Activated CD4-positive, alpha-beta T cell treated with anti-CD3 and anti-CD28 coated beads, Interleukin-2, Interleukin-4, amounts not matched to agents 100 ng/mL and 50 ng/mL, durations not matched to agents 16 hours and 8 hours (primary cell): ENCODE data around the gene BEAN1.
"Not testable (repeated sequence)": the region's sequence is repeated elsewhere in the genome, so short reads cannot be mapped to it uniquely, and the experiment has no call there.

Source experiments
- DNase-seq: peaks from one replicate; pipeline ENCODE4 v3.0.0-alpha.2; 2020; ENCODE audit warnings: low spot score

The BEAN1 gene

DNA sequence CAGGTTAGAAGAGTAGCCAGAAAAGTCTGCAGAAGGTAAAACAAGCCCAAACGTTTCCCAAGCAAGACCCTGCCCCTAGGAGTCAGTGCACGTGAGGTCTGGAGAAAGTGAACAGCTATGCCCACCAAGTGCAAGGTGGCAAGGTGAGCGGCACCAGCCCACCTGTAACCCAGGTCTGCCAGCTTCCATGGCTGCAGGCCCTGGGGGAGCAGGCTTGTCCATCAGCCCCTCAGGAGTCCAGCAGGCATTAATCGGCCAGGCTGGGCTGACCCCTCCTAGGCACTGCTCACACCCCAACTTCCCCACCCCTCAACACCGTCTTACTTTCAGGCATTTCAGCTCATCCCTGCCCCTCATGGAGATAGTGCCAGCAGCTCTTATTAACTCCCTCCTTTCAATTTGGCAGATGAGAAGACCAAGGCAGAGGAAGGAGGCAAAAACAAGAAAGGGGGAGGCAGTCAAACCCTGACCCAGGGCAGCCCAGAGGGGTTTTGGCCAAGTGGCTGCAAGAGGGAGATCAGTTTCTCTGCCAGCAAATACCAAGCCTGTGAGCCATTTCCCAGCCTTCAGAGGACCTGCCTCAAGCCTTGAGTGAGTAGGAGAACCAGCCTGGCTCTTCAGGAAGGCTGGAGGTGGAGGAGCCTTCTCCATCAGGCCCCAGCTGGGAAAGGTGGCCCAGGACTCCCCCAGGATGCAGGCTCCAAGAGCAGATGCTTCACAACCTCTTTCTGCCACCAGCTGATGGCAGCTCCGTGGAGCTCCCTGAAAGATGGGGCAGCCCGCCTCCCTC, 14.7 kb downstream of the BEAN1 start:
- DNase-seq, result no peak

DNA sequence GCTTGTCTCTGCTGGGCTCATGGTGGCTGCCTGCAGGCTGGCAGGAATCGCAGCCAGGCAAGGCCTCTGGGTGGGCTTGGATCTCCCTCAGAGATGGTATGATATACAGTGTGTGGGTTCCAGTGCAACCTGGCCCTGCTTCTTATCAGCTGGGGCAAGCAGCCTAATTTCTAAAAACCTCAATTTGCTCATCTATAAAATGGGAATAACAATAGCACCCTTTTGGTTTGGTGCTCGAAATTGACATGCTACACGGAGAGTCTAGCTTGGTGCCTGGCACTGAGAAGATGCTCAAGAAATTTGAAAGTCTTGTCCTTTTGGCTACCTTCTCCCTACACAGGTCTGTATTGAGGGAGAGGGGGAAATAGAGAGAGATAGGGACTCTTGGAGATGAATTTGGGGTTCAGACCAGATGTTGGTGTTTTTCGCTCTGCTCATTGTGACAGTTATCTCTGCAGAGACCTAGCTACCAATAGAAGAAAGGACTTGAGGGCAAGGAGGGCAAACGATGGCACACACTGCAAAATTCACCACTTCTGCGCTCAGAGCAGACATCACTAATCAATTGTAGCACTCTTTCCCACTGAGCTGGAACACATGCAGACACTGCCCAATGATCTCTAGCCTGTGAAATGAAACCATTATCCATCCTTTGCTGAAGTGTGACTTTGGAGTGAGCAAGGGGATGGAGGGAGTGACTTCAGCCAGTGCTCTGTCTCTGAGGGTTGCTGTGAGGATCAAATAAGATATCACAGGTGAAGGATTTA, 15.6 kb downstream of the BEAN1 start:
- DNase-seq, result no peak

- DNase-seq, result no peak
Observed at GRCh38 chr16:66443269-66443652, 16.2 kb downstream of the BEAN1 start.

DNA sequence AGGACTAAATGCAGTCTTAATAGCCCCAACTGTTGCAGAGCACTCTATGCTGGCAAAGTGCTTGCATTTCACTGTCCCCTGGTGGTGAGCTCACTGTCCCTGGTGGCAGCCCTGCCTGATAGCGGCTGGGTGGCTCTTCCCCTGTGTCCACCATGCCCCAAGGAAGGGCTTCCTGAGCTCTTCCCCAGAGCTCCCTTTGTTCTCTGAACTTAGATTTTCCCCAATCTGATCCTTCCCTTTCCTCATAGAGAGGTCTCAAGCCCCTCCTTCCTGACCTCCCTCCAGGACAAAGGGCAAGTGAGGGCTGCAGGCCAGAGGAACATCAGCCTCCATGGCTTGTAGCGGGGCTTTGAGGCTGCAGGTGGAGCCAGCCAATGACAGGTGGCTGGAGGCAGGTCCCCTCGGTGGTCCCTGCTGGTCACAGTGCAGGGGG, 17.0 kb downstream of the BEAN1 start:
- no peak for DNase-seq

- no peak for DNase-seq
Observed at GRCh38 chr16:66446737-66447136, 19.6 kb downstream of the BEAN1 start.

GRCh38 chr16:66447491-66447890, 20.4 kb downstream of the BEAN1 start:
- DNase-seq, result no peak

DNA sequence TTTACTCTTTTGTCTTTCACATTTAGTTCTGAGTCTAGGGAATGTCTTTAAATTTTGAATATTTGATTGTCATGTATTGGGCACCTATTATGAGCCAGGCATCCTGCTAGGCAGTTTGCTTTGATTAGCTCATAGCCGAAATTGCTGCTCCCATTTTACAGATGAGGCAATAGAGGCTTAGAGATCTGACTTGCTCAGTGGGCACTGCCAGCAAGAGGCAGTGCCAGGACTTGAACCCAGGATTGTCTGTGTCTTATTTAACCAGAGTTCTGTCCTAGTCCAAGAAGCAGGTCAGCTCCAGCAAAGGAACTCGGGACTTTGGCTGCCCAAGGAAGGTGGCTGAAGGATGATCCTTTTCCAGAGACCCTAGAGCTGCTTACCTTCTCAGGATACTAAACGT, 24.5 kb downstream of the BEAN1 start:
- no peak for DNase-seq

DNA sequence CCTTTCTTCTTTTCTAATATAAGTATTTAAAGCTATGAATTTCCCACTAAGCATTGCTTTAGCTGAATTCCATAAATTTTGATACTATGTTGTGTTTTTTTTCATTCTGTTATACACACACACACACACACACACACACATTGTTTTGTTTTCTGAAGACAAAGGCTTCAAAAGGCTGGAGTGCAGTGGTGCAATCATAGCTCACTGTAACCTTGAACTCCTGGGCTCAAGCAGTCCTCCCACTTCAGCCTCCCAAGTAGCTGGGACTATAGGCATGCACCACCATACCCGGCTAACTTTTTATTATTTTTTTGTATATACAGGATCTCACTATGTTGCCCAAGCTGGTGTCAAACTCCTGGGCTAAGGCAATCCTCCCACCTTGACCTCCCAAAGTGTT, 26.1 kb downstream of the BEAN1 start:
- not testable (repeated sequence) for DNase-seq

DNA sequence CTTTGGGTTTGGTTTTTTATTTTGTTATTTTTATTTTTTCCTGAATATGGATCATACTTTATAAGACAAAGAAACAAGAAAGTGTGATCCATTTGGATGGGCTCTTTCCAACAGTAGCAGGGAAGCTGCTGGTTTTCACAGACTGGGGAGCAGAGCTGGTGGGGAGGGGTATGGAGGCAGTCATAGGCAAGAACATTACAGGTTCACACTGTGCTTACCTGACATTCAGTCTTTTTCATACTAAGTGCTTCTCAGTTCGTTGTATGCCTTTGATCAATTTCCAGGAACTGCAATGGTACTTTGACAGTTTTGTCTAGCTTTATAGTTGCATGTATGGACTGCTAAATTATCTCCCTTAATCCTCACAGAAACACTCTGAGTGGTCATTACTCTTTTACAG, 27.7 kb downstream of the BEAN1 start:
- no peak for DNase-seq

DNA sequence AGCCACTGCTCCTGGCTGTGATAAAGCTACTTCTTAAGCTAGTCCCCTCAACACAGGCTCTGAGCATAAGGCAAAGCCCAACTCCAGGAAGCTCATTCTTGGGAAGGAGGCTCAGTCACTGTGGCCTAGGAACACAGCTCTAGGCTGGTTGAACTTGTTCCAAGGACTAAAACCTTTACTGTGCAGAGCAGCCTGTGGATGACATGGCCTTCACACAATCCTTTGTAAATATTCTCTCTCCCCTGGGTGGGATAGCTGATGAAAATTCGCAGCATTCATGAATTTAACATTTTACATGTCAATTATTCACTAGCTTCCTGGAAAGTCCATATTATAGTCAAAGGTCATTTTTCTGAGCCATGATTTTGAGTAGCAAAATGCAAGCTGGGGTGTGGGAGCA, 28.9 kb downstream of the BEAN1 start:
- no peak for DNase-seq

DNA sequence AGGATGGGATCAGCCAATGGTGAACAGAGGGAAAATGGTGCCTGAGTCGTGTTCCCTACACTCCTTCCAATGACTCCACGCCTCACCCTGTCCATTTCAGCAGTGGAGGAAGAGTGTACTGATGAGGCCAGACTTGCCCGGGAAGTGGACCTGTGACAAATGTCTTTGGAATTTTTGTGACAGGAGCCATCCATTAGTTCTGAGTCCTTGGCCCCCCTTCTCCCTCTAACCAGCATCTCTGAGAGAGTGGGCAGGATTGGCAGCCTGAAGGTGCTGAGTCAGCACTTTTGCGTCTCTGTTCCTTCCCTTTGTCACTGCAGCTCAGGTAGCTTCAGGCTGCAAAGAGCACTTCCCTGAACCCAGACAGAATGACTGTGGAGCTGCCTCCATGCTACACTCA, 30.8 kb downstream of the BEAN1 start:
- DNase-seq, result no peak

GRCh38 chr16:66458292-66458691, 31.2 kb downstream of the BEAN1 start:
- no peak for DNase-seq

- no peak for DNase-seq
Observed at GRCh38 chr16:66458853-66459252, 31.8 kb downstream of the BEAN1 start.

DNA sequence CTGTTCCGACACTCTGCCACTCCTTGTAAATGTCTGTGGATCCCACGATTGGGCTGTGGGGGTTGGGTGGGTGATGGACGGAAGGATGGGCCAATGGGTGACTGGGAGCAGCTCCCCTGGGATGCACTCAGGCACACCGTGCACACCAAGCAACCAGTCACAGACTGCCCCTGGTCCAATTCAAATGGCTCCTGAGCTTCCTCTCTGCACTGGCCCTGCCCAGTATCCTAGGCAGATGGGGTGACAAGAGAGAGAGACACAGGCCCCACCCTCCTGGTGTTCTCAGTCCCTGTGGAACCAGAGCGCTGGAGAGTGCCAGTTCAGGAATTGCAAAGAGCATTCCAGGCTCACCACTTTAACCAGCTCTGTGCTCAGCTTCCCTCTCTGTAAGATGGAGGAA, 32.8 kb downstream of the BEAN1 start:
- no peak for DNase-seq

DNA sequence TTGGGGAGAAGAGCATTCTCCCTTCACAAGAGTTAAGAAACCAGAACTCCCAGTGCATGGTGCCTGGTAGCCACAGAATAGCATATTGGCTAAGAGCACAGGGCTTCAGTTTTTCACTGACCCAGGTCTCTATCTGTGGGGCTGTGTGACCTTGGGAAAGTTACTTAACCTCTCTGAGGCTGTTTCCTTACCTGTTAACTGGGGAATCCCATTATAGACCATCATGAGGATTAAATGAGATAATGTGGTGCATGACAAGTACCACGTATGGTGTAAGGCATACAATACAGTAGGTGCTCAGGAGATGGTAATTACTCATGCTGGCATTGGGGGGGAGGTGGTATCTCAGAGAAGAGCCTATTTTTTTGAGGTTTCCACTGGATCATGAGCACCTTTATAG, 33.6 kb downstream of the BEAN1 start:
- no peak for DNase-seq

DNA sequence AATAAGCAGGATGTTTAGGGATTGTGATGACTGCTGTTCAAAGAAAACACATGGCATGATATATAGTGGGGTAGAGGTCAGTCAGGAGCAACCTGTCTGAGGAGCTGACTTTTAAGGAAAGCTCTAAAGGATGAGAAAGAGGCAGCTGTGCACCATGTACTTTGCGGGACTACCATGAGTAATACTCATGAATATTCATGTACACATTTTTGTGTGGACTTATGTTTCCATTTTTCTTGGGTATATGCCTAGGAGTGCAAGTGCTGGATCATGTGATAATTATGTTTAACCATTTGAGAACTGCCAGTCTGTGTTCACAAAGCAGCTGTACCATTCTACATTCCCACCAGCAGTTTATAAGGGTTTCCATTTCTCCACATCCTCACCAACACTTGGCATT, 35.8 kb downstream of the BEAN1 start:
- no peak for DNase-seq

DNA sequence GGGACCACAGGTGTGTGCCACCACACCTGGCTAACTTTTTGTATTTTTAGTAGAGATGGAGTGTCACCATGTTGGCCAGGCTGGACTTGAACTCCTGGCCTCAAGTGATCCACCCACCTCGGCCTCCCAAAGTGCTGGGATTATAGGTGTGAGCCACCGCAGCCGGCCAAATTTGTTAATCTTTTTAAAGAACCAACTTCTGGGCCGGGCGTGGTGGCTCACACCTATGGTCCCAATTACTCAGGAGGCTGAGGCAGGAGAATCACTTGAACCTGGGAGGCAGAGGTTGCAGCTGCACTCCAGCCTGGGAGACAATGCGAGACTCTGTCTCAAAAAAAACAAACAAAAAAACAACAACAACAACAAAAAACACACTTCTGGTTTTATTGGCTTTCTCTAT, 38.9 kb downstream of the BEAN1 start:
- not testable (repeated sequence) for DNase-seq

- DNase-seq, result not testable (repeated sequence)
Observed at GRCh38 chr16:66466636-66467035, 39.5 kb downstream of the BEAN1 start.

- DNase-seq, result no peak
Observed at GRCh38 chr16:66467611-66468010, 40.5 kb downstream of the BEAN1 start.

- DNase-seq, result no peak
Observed at GRCh38 chr16:66468321-66468965, 41.3 kb downstream of the BEAN1 start.

GRCh38 chr16:66469291-66469946, 42.3 kb downstream of the BEAN1 start:
- no peak for DNase-seq

DNA sequence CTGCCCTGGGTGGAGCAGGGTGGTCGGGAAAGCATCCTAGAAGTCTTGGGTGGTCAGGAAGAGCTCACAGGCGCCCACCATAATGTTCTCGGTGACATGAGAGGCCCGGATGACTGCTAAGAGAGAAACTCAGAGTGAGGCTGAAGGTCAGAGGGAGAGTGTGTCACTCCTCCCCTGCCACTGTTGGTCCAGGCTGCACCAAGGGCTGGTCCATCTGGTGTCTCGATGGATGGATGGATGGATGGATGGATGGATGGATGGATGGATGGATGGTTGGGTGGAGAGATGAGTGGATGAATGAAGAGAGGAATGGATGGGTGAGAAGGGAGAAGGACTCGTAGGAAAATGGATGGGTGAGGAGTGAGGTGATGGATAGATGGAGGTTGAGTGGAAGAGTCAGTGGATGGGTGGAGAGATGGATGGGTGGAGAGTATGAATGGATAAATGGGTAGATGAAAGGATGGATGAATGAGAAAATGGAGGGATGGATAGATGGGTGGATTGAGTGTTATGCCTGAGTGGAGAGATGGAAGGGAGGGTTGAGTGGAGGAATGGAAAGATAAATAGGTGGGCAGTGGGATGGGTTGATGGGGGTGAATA, 43.0 kb downstream of the BEAN1 start:
- DNase-seq, result no peak
